Measurements from ENCODE around the gene RNF38.

The RNF38 gene

GRCh38 chr9:36290996-36291395 lies 109.1 kb downstream of the RNF38 start:
- no peak for DNase-seq

- DNase-seq = no peak
Observed at GRCh38 chr9:36289836-36290435, 110.1 kb downstream of the RNF38 start.

GRCh38 chr9:36288070-36288469 lies 112.0 kb downstream of the RNF38 start:
- no peak for DNase-seq

All from stimulated activated CD4-positive, alpha-beta T cell treated with anti-CD3 and anti-CD28 coated beads, Interleukin-2, amount 100 ng/mL, for 24 hours (primary cell).